WI38 (cell line): ENCODE data around the gene LGALS7B.
"Not testable (repeated sequence)": the region's sequence is repeated elsewhere in the genome, so short reads cannot be mapped to it uniquely, and the experiment has no call there.

Experiments used
- H3K4me3 ChIP-seq: 2 replicates; pipeline ENCODE4 v1.5.1; 2011; ENCODE audit warnings: low read depth, mild to moderate bottlenecking, control low read depth, low read length
- CTCF ChIP-seq: IDR thresholded peaks from 2 replicates; pipeline ENCODE4 v1.5.1; 2012; ENCODE audit warnings: low read depth, mild to moderate bottlenecking, control low read depth, low read length

Gene LGALS7B

GRCh38 chr19:38763795-38764220 lies 25.2 kb upstream of the LGALS7B start:
- no peak overlapping the region for H3K4me3 ChIP-seq
- TF ChIP-seq CTCF, result no peak

GRCh38 chr19:38765214-38765613 lies 23.8 kb upstream of the LGALS7B start:
- H3K4me3 ChIP-seq, result no peak overlapping the region
- no peak for TF ChIP-seq CTCF

GRCh38 chr19:38766276-38767047 lies 22.5 kb upstream of the LGALS7B start:
- no peak for TF ChIP-seq CTCF
- no peak overlapping the region for H3K4me3 ChIP-seq

GRCh38 chr19:38769635-38770211 lies 19.3 kb upstream of the LGALS7B start:
- peak; percentile 48 for TF ChIP-seq CTCF
- no peak overlapping the region for H3K4me3 ChIP-seq

- H3K4me3 ChIP-seq, result not testable (repeated sequence)
Observed at GRCh38 chr19:38770228-38770948, 18.6 kb upstream of the LGALS7B start.

GRCh38 chr19:38770949-38771275 lies 18.1 kb upstream of the LGALS7B start:
- not testable (repeated sequence) for H3K4me3 ChIP-seq

GRCh38 chr19:38771569-38771968 lies 17.4 kb upstream of the LGALS7B start:
- not testable (repeated sequence) for H3K4me3 ChIP-seq

GRCh38 chr19:38773469-38774177 lies 15.4 kb upstream of the LGALS7B start, which contains the start of gene LGALS7:
Gene LGALS7 (minus strand): TSS chr19:38773517. CDS start chr19:38773492, 25 bp downstream.
- H3K4me3 ChIP-seq, result no peak within 1 kb of the TSS
- TF ChIP-seq CTCF, result no peak
